ENCODE measurements around the gene C1R.
"Not testable (repeated sequence)": the region's sequence is repeated elsewhere in the genome, so short reads cannot be mapped to it uniquely, and the experiment has no call there.

Gene C1R

DNA sequence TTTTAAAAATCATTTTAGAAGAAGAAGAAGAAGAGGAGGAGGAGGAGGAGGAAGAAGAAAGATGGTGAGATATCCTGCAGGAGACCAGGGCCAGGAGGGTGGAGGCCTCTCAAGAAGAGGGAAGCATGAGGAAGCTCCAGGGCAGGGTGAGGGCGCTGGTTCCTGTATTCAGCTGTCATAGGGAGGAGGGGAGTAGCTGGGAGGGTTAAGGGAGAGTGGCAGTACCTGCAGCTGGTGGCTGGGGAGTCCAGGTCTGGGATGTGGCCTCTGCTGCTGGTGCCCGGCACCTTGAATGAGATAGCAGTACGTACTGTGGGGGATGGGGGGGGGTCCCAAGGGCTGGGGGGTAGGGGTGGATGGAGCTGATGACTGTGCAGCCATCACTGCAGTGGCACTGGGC is 26.6 kb upstream of the C1R start:
- DNase-seq = no peak

GRCh38 chr12:7117670-7118069 is 25.4 kb upstream of the C1R start:
- DNase-seq = no peak

DNA sequence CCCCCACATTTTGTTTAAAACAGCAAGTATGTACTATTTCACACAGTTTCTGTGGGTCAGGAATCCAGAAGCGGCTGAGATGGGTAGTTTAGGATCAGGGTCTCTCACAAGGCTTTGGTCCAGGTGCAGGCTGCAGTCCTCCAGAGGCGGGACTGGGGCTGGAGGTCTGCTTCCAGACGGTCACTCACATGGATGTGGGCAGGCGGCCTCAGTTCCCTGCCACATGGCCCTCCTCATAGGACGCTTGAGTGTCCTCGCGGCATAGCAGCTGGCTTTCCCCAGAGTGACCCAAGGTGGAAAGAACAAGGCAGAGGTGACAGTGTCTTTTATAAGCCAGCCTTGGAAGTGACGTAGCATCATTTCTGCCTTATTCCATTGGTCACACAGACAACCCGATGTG is 24.7 kb upstream of the C1R start:
- DNase-seq = no peak

DNA sequence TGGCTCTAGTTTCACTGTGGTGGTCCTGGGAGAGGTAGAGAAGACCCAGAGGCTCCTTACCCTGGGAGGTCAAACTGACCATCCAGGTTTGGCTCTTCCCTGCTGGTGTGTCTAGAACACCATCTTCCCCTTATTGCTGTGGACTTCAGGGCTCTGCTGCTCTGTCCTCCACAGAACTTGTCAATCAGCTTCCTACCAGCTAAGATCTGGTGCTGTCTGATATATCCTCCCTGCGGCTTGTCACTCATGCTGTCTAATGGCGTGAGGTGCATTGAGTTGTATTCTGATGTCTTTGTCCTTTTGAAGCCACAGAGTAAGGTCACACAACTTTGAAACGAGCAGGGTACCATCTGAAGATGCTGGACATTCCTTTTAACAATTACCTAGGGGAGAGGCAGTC is 24.0 kb upstream of the C1R start:
- DNase-seq = no peak

GRCh38 chr12:7114851-7115250 is 22.6 kb upstream of the C1R start:
- no peak for DNase-seq

DNA sequence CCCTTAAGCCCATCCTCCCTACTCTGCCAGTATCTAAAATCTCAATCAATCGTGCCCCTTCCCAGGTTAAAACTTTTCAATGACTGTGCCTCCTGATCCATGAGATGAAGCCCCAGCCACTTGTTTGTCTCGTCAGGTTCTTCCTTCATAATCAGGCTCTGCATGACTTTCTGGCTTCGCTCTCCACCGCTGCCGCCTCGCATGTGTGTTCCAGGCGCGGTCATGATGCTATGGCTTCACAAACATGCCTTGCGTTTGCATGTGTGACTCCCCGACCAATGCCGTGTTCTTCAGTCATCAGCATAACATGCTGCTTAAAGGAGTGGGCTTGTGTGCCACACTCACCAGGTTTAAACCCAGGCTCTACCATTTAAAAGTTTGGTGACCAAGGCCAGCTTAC is 21.8 kb upstream of the C1R start:
- no peak for DNase-seq

GRCh38 chr12:7113389-7113871 is 21.2 kb upstream of the C1R start:
- DNase-seq = no peak

- no peak for DNase-seq
Observed at GRCh38 chr12:7112041-7112440, 19.8 kb upstream of the C1R start.

GRCh38 chr12:7110661-7111060 is 18.4 kb upstream of the C1R start:
- DNase-seq = no peak

- no peak for DNase-seq
Observed at GRCh38 chr12:7109572-7109920, 17.3 kb upstream of the C1R start.

- no peak for DNase-seq
Observed at GRCh38 chr12:7108796-7109571, 16.7 kb upstream of the C1R start, which contains the start of gene C1RL. Gene C1RL, minus strand, starts transcription at chr12:7109214. Its CDS starts 34 bp downstream, at chr12:7109180.

DNA sequence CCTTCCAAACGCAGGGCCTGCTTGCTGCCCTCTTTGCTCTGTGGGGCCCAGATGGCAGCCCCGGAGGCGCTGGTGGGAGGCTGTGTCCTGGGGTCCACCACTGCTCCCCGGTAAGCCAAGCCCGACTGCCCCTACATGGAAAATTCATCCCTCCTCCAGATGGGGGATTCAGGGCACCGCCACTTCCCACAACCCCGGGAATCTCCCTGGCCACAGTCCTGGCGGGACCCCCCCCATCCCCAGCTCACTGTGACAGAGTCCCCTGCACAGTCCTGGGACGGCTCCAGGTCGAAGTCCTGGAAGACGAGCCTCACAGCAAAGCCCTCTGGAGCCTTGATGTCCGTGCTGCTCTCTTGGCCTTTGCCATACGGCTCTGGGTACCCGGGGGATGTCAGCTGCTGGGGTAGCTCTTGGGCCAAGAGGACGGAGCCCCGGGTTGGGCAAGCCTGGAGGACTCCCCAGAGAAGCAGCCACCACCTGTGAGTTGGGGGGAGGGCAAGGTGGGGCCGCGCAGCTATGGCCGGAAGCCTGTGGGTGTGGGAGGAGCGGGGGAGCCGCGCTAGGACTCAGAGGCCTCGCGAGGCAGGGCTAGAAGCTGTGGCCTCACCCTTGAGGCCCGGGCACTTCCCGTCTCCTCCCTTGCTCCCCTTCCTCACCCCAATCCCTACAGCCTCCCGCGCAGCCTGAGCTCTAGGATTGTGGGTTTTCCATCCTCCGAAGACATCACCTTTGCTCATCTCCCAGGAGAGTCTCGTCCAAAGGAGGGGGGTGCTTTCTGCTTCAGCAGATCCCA is 16.0 kb upstream of the C1R start:
- DNase-seq = no peak

- DNase-seq = no peak
Observed at GRCh38 chr12:7107636-7108002, 15.4 kb upstream of the C1R start.

DNA sequence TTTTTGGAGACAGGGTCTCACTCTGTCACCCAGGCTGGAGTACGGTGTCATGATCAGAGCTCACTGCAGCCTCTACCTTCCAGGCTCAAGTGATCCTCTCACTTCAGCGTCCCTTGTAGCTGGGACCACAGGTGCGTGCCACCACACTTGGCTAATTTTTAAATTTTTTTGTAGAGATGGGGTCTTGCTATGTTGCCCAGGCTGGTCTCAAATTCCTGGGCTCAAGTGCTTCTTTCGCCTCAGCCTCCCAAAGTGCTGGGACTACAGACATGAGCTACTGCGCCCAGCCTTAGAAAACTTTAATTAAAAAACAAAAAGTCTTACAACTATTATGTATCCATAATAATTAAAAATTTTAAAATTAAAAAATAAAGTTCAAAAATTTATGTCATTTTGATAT is 14.9 kb upstream of the C1R start:
- not testable (repeated sequence) for DNase-seq

- DNase-seq = no peak
Observed at GRCh38 chr12:7106082-7106481, 13.8 kb upstream of the C1R start.

DNA sequence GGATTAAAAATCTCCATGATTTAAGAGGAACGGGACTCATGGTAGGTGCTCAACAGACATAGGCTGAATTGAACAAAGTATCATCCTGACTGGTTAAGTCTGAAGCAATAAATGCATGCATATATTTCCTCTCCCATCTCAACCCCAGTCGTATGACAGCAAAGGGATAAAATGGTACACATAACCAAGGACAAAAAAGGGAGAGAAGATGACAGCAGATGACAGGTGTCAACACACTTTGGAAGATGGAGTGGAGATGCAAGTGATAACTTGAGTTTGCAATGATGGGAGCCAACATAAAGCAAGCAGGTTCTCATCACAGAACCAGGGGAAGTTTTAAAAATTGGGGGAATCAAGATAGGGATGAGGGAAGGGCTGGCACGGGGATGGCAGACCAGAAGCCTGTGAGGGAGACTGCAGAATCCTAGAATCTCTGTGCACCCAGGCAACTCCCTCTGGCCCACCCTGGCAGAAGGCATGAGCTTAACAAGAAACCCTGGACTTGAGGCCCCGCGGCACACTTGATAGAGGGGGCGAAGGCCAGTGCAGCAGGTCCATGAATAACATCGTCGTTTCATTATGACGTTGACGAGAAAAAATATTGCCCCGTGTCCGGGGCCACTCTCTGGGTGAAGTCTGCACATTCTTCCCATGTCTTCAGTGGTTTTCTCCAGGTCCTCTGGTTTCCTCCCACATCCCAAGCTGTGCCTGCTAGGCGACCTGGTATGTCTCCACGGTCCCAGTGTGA is 11.8 kb upstream of the C1R start:
- no peak for DNase-seq

DNA sequence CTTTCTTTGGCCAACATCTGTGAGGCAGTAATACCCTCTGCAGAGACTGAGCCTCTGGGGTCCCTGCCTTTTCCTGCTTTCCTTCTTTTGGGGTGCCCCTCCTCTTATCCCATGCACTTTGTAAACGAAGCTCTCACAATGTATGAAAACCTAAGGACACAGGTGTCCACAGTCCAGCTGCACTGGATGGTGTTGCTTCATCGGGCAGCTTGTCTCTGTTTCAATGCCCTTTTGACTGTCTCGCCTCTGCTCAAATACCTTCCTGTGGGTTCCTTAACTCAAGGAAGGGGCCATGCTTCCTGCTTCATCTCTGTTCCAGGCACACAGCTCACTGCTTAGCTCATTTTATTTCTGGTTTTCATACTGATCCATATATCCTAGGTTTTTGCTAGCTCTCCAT is 10.3 kb upstream of the C1R start:
- DNase-seq = no peak

DNA sequence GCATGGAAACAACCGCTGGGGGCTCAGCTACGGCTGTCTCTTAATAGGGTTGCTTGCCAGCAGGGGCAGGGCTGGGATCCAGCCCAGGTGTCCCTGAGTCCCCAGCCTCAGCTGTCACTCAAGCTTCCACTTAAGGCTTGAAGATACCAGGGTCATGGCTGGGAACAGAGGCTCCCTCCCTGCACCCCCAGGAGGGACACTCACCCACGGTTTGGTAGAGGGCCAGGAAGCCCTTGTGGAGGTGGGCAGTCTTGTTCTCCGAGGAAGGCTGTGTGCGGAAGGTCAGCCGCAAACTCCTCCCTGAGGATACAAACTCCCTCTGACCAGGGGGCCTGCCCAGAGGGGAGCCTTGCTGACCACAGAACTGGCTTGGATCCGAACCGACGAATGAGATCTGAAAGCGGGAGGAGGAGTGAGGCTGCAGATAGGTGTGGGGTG is 9.5 kb upstream of the C1R start:
- DNase-seq = no peak

- no peak for DNase-seq
Observed at GRCh38 chr12:7101047-7101693, 8.9 kb upstream of the C1R start.

DNA sequence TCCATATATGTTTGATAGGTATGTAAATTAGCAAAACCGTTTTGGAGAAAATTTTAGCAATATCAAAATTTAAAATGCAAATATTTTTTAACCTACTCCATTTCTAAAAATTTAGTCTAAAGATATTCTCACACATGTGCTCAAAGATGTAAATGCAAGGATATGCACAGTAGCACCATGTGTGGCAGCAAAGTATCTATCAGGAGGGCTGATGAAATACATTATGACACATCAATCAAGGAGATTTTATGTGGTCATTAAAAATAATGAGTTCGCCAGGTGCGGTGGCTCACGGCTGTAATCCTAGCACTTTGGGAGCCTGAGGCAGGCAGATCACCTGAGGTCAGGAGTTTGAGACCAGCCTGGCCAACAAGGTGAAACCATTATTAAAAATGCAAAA is 8.0 kb upstream of the C1R start:
- DNase-seq = no peak

- DNase-seq = no peak
Observed at GRCh38 chr12:7099290-7099996, 7.2 kb upstream of the C1R start.

DNA sequence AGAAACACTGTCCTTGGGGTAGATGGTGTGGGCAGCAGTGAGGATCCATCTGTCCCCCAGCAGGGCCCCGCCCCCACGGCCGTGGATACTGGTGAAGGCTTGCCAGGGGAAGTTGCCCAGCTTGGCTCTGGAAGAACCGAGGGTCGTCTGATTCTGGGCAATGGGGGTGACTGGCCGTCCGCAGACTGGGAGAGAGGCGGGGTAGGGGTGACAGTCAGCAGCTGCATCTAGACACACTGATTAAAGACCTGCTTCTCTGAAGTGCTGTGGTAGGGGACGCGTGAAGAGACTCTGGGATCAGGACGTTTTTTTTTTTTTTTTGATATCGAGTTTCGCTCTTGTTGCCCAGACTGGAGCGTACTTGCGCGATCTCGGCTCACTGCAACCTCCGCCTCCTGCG is 4.7 kb upstream of the C1R start:
- DNase-seq = no peak
